Osteoblast (primary cell): ENCODE measurements around the gene SLC7A6. TPM values are rescaled to one million over a fixed set of nuclear protein-coding genes. Genes with fewer than 3 reads are reported as not detected.
A peak's percentile ranks its signal among the peaks of the same experiment; 100 is the strongest.

Experiments
- DNase-seq: peaks from one replicate; pipeline ENCODE4 v3.0.0; 2011; ENCODE audit warnings: low spot score, mixed read lengths; ENCODE audit not compliant: insufficient read length; ENCODE audit errors: missing footprints
- H2AFZ ChIP-seq: 2 replicates; pipeline ENCODE4 v1.6.0; 2011; ENCODE audit warnings: mild to moderate bottlenecking, low read length
- H3K27ac ChIP-seq: 2 replicates; pipeline ENCODE4 v1.5.1; 2011; ENCODE audit warnings: mild to moderate bottlenecking, low read depth, low read length, moderate library complexity
- H3K27me3 ChIP-seq: 2 replicates; pipeline ENCODE4 v1.6.0; 2012; ENCODE audit warnings: mild to moderate bottlenecking, control low read depth, inconsistent platforms, low read length, moderate library complexity; ENCODE audit not compliant: insufficient read depth
- H3K36me3 ChIP-seq: 2 replicates; pipeline ENCODE4 v1.5.1; 2011; ENCODE audit warnings: mild to moderate bottlenecking, low read length, control low read depth, moderate library complexity; ENCODE audit not compliant: insufficient read depth
- H3K4me1 ChIP-seq: 2 replicates; pipeline ENCODE4 v1.5.1; 2011; ENCODE audit warnings: mild to moderate bottlenecking, low read length, control low read depth, moderate library complexity; ENCODE audit not compliant: insufficient read depth
- H3K4me2 ChIP-seq: 2 replicates; pipeline ENCODE4 v1.6.0; 2011; ENCODE audit warnings: mild to moderate bottlenecking, low read length; ENCODE audit not compliant: insufficient read depth
- H3K4me3 ChIP-seq: fragments of 200-600 bp; sonication (generic); 3 replicates; pipeline ENCODE4 v1.5.1; 2012; ENCODE audit warnings: mild to moderate bottlenecking, low read length, inconsistent platforms; ENCODE audit not compliant: insufficient read depth
- H3K79me2 ChIP-seq: 2 replicates; pipeline ENCODE4 v1.6.0; 2012; ENCODE audit warnings: mild to moderate bottlenecking, low read length, control low read depth, inconsistent platforms; ENCODE audit not compliant: insufficient read depth
- H3K9me3 ChIP-seq: 2 replicates; pipeline ENCODE4 v1.5.1; 2011; ENCODE audit warnings: low read depth, low read length, control low read depth
- H4K20me1 ChIP-seq: 2 replicates; pipeline ENCODE4 v1.6.0; 2012; ENCODE audit warnings: mild to moderate bottlenecking, low read length, control low read depth; ENCODE audit not compliant: insufficient read depth
- total RNA-seq: library from RNA; depleted of rRNA; stranded (reverse); fragments of >200 nt; gene quantifications from 2 replicates; pipeline ENCODE4 v1.2.3, GENCODE V29; 2012
- TF ChIP-seq, protein P1 (sequence below): IDR thresholded peaks from 2 replicates; pipeline ENCODE4 v1.5.1; 2011; ENCODE audit warnings: mild to moderate bottlenecking, low read depth, low read length, moderate library complexity; ENCODE audit errors: extremely low read depth

Gene SLC7A6
- total RNA-seq, 1 donor = 36.9 TPM

DNA sequence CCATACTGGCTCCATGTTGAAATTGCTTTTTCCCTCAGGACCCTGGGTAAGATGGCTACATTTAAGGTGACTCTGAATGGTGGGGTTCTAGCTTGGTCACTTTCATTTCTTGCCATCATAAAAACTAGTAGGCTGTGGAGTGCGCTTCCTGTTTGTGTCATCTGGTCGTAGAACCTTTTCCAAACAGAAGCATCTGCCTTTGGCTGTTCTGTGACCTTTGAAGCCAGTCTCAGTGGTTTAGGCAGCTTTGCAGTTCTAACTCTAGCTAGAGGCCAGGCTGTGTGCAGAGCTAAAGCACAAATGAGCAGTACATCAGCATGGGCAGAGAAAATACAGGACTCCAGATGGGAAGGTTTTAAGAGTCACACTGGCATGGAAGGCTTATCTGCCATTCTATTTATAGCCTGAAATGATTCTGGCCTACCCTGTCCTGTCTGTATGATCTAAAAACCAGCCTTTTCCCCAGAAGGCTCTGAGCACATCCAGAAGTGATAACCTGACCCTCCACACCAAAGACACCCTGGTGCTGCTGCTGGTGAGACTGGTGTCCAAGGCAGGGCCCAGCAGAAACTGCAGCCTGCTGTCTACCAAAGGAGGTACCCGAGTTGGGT is 37.0 kb upstream of the SLC7A6 start:
- peaks cover 4% of the 10 kb centered on the region for H4K20me1 ChIP-seq
- H3K79me2 ChIP-seq = no peaks in the 10 kb centered on the region
- peaks cover 5% of the 10 kb centered on the region for H3K36me3 ChIP-seq
- peaks cover 11% of the 10 kb centered on the region for H3K4me1 ChIP-seq
- H3K4me2 ChIP-seq = no peak overlapping the region
- H2AFZ ChIP-seq = no peak overlapping the region
- TF ChIP-seq, protein P1, sequence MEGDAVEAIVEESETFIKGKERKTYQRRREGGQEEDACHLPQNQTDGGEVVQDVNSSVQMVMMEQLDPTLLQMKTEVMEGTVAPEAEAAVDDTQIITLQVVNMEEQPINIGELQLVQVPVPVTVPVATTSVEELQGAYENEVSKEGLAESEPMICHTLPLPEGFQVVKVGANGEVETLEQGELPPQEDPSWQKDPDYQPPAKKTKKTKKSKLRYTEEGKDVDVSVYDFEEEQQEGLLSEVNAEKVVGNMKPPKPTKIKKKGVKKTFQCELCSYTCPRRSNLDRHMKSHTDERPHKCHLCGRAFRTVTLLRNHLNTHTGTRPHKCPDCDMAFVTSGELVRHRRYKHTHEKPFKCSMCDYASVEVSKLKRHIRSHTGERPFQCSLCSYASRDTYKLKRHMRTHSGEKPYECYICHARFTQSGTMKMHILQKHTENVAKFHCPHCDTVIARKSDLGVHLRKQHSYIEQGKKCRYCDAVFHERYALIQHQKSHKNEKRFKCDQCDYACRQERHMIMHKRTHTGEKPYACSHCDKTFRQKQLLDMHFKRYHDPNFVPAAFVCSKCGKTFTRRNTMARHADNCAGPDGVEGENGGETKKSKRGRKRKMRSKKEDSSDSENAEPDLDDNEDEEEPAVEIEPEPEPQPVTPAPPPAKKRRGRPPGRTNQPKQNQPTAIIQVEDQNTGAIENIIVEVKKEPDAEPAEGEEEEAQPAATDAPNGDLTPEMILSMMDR = no peak
- H3K4me3 ChIP-seq = no peak overlapping the region
- no peaks in the 10 kb centered on the region for H3K9me3 ChIP-seq
- peak overlapping the region; percentile 5 for H3K27ac ChIP-seq
- DNase-seq = peak; percentile 66
- no peaks in the 10 kb centered on the region for H3K27me3 ChIP-seq

DNA sequence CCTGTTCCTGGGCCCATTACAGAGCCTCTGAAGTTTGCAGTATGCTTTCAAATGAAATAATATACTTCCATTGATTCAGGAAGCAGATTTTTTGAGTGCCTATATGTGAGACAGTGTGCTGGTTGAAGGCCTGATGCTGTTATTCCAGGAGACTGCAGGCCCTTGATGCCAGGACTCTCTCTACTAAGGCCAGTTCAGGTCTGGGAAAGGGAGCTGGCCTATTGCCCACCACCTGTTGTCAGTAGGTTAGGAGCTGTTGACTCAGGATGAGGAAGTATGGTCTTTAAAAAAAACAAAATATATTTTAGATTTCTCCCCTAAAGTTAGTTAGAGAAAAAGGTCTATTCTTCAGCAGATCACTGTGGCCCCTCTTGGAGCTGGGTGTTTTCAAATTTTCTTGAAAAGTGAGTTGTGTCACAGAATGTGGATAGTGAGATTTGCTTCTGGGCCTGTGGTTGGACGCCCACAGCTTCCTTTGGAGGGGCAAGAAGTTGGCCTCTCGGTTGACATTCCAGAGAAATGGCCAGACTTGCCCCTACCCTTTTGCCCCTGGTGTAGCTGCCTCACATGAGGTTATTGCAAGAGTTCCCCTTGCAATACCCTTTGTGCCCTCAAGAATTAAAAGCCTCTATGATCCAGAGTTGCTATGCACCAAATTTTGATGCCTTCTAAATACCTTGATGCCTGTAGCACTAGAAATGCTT is 36.3 kb upstream of the SLC7A6 start:
- H3K4me3 ChIP-seq = no peak overlapping the region
- no peak overlapping the region for H3K27ac ChIP-seq
- TF ChIP-seq, protein P1 = no peak
- peaks cover 5% of the 10 kb centered on the region for H3K36me3 ChIP-seq
- H3K4me1 ChIP-seq = peaks cover 11% of the 10 kb centered on the region
- no peak overlapping the region for H3K4me2 ChIP-seq
- peaks cover 4% of the 10 kb centered on the region for H4K20me1 ChIP-seq
- no peaks in the 10 kb centered on the region for H3K79me2 ChIP-seq
- no peaks in the 10 kb centered on the region for H3K9me3 ChIP-seq
- no peak for DNase-seq
- no peak overlapping the region for H2AFZ ChIP-seq
- no peaks in the 10 kb centered on the region for H3K27me3 ChIP-seq

DNA sequence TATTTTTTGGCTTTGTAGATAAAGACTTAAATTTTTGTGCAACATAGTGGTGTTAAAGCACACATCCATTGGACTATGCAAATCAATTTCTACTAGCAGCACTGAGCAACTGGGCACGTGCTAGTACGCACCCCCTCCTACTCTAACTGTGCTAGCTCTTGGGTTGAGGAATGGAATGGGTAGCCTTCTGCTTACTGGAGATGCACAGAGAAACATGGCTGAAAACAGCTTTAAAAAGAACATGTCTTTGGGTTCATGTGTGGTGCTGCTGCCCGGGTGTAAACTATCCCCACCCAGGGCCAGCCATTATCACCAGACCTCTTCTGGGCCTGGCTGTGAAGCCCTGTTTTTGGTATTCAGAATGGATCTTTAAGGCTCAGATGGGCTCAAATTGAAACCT is 35.7 kb upstream of the SLC7A6 start:
- TF ChIP-seq, protein P1 = no peak
- no peaks in the 10 kb centered on the region for H3K79me2 ChIP-seq
- no peak overlapping the region for H3K27ac ChIP-seq
- peaks cover 5% of the 10 kb centered on the region for H3K36me3 ChIP-seq
- no peak overlapping the region for H3K4me3 ChIP-seq
- no peaks in the 10 kb centered on the region for H3K9me3 ChIP-seq
- no peak overlapping the region for H3K4me2 ChIP-seq
- H3K4me1 ChIP-seq = peaks cover 11% of the 10 kb centered on the region
- no peak for DNase-seq
- peaks cover 4% of the 10 kb centered on the region for H4K20me1 ChIP-seq
- no peaks in the 10 kb centered on the region for H3K27me3 ChIP-seq
- H2AFZ ChIP-seq = no peak overlapping the region

DNA sequence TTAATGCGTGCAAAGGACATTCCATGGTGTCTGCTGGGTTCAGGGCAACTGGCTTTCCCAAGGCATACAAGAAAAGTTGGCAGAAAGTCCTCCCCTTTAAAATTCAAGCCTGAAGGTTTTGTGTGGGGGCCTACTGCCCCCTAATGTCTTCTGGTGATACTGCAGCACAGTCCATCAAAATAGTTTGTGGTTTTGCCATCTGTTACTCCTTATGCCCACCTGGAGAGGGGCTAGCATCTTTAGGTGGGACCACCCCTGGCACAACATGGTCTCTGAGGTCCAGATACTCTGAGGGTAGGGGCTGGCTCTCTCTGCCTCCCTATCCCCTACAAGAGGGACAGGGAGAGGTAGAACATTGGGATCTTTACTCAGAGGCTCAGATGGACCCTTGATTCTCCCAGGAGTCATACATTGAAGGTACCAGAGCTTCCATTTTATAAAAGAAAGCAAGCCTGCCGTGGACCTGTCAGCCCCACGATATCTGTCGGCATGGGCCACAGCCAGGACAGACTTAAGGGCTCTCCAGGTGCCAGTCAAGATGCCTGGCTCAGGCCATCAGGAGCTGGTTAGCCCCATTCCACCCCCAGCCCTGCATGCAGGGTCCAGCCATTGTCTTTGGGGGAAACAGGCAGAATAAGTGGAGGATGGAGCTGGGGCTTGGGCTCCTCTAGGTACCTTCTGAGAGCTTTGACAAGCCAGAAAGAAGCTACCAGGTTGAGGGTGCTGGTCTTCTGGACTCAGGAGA is 34.7 kb upstream of the SLC7A6 start:
- DNase-seq = peak; percentile 88
- Histone ChIP-seq H4K20me1 (peaks cover 4% of the 10 kb centered on the region), H3K4me2 (peak overlapping the region; percentile 9), H3K27me3 (no peaks in the 10 kb centered on the region), H3K79me2 (no peaks in the 10 kb centered on the region), H3K9me3 (no peaks in the 10 kb centered on the region), H3K4me1 (peaks cover 11% of the 10 kb centered on the region), H3K36me3 (peaks cover 5% of the 10 kb centered on the region), H3K27ac (no peak overlapping the region), H2AFZ (no peak overlapping the region), H3K4me3 (no peak overlapping the region)
- TF ChIP-seq, protein P1 = peak; percentile 98
